ENCODE data around the gene THOP1.

The THOP1 gene

GRCh38 chr19:2762783-2763496 lies 22.4 kb upstream of the THOP1 start:
- no peak for DNase-seq

DNA sequence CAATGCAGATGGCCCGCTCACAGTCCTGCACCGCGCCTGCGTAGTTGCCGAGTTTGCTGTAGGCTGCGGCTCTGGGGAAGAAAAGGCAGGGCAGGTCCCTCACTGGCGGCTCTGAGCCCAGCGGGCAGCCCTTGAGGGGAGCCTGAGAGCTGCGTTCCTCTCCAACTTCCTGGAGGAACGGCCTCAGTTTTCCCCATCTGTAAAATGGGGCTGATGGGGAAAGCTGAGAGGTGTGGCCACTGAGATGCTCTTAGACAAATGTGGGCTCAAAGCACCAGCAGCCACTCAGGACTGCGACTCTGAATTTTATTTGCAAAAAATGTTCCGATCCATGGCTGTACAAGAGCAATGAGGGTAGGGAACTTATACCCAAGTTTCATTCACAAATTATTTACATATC lies 21.6 kb upstream of the THOP1 start:
- no peak for DNase-seq

DNA sequence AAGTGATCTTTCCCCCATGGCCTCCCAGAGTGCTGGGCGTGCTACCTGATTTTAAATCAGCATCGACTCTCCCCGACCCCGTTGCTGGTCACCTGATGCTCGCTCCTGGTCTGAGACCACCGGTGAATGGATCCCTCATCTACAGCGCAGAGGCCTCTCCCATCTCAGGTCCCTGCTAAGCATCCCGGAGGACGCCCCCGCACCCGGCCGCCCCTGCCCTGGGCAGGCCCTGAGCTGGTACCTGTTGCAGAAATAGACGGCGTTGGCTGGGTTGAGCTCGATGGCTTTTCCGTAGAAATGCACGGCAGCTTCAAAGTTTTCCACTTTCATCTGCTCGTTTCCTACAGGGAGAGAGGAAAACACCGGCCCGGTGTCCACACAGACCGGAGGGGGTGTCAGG lies 20.4 kb upstream of the THOP1 start:
- DNase-seq: no peak

DNA sequence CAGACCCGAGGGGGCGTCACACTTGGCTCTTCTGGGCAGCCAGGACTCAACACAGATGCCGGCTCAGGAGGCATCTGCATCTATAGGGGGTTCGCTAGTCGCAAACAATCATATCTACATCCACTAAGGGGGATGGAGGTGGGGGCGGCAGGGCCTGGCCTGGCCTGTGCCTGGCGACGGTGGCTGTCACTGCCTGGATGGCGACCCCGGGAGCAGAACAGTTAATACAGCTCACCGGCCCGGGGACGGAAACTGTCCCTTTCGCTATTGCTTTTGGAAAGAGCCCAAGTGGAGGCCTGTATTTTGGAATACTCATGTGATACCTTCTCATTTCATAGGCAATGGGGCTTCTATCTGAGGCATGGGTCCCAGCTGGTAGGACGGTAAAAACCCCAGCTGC lies 19.9 kb upstream of the THOP1 start:
- no peak for DNase-seq

DNA sequence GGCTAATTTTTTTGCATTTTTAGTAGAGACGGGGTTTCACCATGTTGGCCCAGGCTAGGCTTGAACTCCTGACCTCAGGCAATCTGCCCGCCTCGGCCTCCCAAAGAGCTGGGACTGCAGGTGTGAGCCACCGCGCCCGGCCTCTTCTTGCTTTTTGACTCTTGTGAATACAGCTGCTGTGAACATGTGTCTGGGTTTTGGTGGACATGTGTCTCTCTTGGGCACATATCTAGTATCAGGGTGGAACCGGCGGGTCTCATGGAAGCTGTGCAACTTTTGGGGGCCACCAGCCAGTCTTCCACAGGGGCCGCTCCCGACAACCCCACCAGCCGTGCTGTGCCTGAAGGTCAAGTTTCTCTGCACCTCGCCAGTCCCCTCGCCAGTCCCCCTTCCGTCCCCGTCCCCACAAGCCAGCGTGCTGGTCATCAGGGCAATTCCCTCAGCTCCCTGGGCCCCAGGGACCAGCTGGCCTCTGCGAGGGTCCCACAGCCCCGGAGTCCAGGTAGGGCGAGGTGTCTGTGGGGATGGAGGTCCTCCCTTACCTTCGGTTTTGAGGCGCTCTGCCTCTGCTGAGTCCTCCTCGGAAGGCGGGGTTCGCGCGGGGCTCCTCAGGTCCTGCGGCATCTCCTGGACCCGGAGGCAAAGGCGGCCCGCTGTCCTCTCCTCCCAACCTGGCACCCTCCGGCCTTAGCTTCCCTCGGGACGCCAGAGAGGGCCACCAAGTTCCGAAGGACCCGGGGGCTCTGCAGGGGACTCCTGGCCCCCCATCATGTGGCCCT lies 18.5 kb upstream of the THOP1 start:
- DNase-seq: no peak

DNA sequence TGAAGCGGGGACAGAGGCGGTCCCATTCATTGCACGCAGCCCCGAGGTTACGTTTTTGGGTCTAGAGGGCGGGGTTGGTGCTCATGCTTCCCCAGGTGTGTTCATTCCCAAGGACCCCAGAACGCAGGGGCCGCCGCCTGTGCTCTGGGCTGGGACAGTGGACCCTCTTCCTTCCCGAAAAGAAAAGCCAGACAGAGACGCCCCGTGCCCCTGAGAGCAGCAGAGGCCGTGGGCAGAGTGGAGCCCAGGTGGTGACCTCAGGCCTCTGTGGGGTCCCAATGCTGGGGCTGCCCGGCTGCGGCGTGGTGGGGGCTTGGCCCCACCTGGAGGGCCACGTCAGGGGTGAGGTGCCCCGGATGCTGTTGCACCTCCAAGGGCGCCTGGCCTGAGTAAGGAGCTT lies 17.6 kb upstream of the THOP1 start:
- no peak for DNase-seq

DNA sequence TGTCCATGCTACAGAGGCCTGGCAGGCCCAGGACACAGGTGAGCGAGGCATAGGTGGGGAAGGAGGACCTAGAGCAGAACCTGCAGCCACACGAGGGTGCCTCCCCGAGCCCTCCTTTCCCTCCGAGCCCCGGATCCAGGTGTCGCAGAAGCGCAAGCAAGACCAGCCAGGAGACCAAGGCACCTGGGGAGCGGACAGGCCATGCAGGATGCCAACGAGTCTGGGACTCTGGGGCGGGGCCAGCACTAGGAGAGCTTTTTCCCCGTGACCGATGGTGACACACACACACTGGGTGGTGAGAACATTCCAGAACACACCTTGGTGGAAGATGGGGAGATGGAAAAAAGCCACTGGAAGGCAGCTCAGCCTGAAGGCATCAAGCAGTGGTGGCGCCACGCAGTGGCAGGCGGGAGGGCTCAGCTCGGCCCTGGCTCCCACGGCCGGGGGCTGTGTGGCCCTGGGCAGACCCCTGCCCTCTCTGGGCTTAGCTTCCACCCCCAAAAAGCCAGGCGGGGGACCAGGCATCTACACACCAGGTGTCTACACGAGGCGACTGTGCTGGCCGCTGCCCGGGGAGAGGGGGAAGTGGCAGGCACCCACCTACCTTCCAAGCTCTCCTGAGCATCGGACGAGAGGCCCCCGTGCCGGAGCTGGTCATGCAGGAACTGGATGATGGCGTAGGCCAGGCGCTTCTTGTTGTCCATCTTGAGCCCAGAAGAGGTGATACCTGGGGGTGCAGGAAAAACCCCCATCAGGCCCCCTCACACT lies 16.8 kb upstream of the THOP1 start:
- no peak for DNase-seq

- DNase-seq: no peak
Measured at GRCh38 chr19:2769218-2769617, 16.1 kb upstream of the THOP1 start.

DNA sequence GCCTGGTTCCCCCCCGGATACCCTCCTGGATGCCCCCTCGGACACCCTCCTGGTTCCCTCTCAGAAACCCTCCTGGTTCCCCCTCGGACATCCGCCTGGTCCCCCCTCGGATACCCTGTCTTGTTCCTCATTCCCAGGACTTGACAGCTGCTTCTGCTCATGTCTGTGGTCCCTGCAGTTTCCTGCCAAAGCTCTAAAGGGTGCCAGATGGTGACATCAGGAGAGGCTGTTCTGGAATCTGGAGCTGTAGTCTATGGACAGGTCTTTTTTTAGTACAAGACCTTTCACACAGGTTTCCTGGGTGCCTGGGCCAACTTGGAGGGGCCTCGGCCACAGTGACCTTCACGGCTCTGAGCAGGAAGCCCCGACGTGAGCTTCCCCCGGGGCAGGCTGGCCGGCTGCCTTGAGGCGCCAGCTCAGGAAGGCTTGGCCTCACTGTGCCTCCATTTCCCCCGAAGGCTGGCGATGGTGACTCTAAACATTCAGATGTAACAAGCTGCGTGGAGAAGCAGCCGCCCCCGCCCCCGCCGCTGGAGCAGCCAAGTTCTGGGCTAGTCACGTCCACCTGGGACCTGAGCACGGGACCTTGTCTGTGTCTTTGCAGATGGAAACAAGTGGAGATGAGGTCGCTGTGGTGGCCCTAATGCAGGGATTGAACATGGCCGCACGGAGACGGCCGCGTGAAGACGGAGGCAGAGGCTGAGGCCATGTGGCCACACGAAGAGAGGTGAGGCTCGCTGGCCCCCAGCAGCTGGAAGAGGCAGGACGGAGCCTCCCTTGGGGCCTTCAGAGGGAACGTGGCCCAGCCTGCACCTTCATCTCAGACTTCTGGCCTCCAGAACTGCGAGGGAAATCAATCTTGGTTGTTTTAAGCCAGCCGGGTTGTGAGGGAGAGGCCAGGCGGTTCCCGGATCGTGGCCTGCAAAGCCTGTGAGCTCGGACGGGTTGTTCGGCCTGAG lies 15.0 kb upstream of the THOP1 start:
- no peak for DNase-seq

GRCh38 chr19:2771786-2772674 lies 13.3 kb upstream of the THOP1 start:
- no peak for DNase-seq

GRCh38 chr19:2774083-2774679 lies 11.1 kb upstream of the THOP1 start:
- DNase-seq: no peak

GRCh38 chr19:2774953-2775555 lies 10.2 kb upstream of the THOP1 start:
- DNase-seq: no peak

DNA sequence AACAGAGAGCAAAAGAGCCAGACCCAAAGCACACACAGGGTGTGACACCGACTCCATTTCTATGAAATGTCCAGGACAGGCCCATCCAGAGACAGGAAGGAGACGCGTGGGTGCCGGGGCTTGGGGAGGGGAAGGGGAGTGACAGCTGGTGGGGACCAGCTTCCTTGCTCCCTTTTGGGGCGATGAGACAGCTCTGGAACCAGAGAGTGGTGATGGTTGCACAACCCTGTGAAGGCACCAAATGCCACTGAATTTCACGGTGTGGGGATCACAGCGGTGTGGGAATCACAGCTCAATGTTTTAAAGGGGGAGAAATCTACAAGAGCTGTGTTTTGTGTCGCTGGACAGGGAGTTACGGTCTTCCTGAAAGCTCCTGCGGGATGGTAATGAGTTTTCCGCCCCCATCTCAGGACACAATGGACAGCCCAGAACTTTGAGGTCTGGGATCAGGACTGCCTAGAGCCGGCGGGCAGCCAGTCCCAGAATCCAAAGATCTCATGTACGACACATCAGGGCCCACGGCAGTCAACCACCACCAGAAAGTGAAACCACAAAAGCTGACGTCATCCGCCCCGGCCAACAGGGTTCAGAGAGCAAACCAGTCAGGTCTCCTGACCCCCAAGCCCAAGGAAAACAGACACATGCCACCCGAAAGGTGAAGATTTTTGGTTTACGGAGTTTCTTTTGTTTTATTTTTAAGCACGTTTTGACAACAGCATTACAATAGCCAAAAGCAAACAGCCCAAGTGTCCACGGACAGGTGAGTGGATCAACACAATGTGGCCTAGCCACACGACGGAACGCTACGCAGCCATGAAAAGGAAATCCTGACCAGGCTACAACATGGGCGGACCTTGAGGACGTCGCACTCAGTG lies 9.5 kb upstream of the THOP1 start:
- DNase-seq: peak; percentile 68 to 81

- DNase-seq: no peak
Measured at GRCh38 chr19:2777952-2778683, 7.2 kb upstream of the THOP1 start.

DNA sequence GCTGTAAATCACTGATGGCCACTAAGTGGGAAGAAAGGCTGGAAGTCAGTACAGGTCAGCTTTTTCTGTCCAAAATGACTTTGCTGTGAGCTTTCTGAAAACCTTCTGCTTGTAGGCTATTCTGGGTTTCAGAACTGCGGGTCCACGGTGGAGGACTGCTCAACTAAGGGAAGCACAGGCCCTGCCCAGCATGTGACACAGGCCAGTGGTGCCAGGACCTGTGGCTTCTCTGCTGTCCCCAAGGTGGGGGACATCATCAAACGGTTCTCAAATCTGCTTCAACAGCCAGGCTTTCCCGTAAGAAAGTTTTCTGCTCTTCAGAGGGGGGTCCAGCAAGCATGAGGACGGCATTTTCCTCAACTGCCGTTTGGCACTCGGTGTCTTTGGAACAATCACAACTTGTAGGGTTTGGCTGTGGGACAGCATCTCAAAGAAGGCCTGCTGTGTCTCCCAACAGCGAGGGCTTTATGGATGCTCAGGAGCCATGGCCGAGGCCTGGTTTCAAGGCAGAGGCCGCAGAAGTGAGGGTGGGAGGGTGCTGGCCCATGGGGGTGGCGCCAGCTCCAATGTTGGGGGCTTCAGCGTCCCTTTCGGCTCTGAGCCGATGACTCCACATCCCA lies 6.1 kb upstream of the THOP1 start:
- DNase-seq: no peak

DNA sequence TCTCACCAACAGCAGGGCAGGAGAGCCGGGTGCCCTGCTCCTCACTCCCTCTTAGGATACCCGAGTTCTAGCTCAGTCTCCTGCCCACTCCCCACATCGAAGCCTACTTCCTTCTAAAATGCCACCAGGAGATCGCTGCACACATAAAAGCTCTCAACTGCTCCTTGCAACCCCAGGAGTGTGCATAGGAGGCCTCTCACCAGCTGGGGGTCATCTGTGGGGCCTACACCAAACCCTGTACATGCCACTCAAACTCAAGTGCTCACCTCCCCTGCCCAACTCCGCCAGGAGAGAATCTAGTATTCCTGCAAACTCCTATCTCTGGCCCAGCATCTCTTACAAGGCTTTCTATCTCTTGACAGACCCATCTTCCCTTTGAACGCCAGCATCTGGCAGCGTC lies 5.0 kb upstream of the THOP1 start:
- no peak for DNase-seq

- no peak for DNase-seq
Measured at GRCh38 chr19:2782329-2782935, 2.9 kb upstream of the THOP1 start.
